Right atrium auricular region (tissue), 2 donors: Measurements from ENCODE around the gene ATP11A. TPM values are rescaled to one million over a fixed set of nuclear protein-coding genes. Genes with fewer than 3 reads are reported as not detected.

Experiments used
- DNase-seq: peaks from one replicate; pipeline ENCODE4 v3.0.0-alpha.2; 2019; ENCODE audit warnings: low spot score
- H3K27ac ChIP-seq, 2 donors: fragments of 200-600 bp; sonication (generic); 1 replicate in 1 of 2; 2 replicates in 1 of 2; pipeline ENCODE4 v1.5.1; 2016 to 2019
- H3K27me3 ChIP-seq, 2 donors: fragments of 200-600 bp; sonication (generic); one replicate each; pipeline versions ENCODE4 v1.5.1 to v1.6.0; 2017 to 2019
- H3K36me3 ChIP-seq: fragments of 200-600 bp; sonication (generic); one replicate; pipeline ENCODE4 v1.5.1; 2016
- H3K4me1 ChIP-seq, 2 donors: fragments of 200-600 bp; sonication (generic); one replicate each; pipeline versions ENCODE4 v1.5.1 to v1.6.0; 2017 to 2019
- H3K4me3 ChIP-seq, 2 donors: fragments of 200-600 bp; sonication (generic); 1 replicate in 1 of 2; 2 replicates in 1 of 2; pipeline ENCODE4 v1.5.1; 2017 to 2019; ENCODE audit warnings: mild to moderate bottlenecking in 1 of 2, moderate library complexity in 1 of 2
- H3K9me3 ChIP-seq, 2 donors: fragments of 200-600 bp; sonication (generic); one replicate each; pipeline ENCODE4 v1.5.1; 2019
- total RNA-seq, 2 donors: library from RNA; depleted of rRNA; stranded (reverse); fragments of >200 nt; gene quantifications; one replicate each; pipeline ENCODE4 v1.1.0, GENCODE V29; 2016
- TF ChIP-seq, protein P1 (sequence below), 2 donors: fragments of 200-600 bp; sonication (generic); IDR thresholded peaks; one replicate each; pipeline ENCODE4 v1.5.1; 2019; ENCODE audit warnings: antibody characterized with exemption in 2 of 2

Gene ATP11A
- total RNA-seq, 2 donors from 2014 or later: 31.8 to 48.6 TPM

DNA sequence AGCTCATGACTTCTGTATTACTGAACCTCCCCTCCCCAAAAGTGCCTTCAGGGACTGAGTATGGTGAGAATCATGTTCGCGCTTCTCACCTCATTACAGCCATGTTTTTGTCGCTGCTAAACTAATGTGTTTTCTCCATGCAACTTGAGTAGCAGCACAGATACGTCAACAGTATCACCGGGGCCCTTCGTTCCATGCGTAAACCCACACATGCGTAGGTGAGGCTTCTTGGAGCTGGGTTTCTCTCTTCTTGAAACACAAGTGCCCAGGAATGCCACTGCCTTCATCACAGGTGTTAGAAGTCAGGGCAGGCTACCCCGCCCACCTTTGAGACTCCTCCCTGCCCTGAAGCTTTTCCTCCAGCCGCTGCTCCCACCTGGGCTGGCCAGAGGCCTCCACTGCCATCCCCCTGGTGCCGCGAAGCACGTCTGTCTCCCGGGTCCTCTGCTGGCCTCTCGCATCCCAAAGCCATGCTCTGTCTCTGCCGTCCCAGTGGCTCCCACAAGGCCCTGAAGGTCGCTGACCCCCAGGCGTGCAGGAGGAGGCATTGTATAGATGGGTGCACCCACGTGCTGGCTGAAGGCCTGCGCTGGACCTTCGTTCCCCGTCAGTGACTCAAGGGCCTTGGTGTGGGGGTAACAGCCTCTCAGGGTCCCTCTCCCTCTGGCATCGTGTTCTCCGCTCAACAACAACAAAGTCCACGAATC is 143.9 kb downstream of the ATP11A start:
- Histone ChIP-seq H3K9me3 (no peaks in the 10 kb centered on the region), H3K36me3 (peaks cover 69% of the 10 kb centered on the region), H3K27me3 (no peaks in the 10 kb centered on the region), H3K4me1 (peaks cover 0 to 6% of the 10 kb centered on the region in 2 donors), H3K27ac (no peak overlapping the region), H3K4me3 (no peak overlapping the region)
- DNase-seq: no peak
- TF ChIP-seq, protein P1, sequence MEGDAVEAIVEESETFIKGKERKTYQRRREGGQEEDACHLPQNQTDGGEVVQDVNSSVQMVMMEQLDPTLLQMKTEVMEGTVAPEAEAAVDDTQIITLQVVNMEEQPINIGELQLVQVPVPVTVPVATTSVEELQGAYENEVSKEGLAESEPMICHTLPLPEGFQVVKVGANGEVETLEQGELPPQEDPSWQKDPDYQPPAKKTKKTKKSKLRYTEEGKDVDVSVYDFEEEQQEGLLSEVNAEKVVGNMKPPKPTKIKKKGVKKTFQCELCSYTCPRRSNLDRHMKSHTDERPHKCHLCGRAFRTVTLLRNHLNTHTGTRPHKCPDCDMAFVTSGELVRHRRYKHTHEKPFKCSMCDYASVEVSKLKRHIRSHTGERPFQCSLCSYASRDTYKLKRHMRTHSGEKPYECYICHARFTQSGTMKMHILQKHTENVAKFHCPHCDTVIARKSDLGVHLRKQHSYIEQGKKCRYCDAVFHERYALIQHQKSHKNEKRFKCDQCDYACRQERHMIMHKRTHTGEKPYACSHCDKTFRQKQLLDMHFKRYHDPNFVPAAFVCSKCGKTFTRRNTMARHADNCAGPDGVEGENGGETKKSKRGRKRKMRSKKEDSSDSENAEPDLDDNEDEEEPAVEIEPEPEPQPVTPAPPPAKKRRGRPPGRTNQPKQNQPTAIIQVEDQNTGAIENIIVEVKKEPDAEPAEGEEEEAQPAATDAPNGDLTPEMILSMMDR (IDR thresholded peaks at IDR 0.05): no peak

DNA sequence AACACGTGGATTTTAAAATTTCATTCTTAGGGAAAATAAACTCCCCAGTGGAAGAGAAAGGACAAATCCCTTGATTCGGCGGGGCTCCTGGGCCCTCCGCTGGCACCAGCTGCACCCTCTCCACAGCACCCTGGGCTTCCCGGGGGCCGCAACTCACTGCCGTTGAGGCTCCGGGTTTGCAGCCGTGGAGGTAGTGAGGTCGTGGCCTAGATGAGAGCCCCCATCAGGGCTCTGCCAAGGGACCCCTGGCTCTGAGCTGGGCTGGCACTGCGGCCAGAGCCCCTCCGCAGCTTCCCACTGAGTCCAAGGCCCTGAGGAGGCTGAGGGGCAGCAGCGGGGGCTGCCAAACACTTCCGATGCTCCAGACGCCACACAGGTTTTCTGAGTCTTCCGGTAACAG is 145.5 kb downstream of the ATP11A start:
- H3K4me1 ChIP-seq: peaks cover 0 to 6% of the 10 kb centered on the region in 2 donors
- TF ChIP-seq, protein P1 (IDR thresholded peaks at IDR 0.05): no peak
- no peak overlapping the region for H3K27ac ChIP-seq
- no peaks in the 10 kb centered on the region for H3K9me3 ChIP-seq
- H3K27me3 ChIP-seq: no peaks in the 10 kb centered on the region
- H3K4me3 ChIP-seq: no peak overlapping the region
- no peak for DNase-seq
- peaks cover 79% of the 10 kb centered on the region for H3K36me3 ChIP-seq

DNA sequence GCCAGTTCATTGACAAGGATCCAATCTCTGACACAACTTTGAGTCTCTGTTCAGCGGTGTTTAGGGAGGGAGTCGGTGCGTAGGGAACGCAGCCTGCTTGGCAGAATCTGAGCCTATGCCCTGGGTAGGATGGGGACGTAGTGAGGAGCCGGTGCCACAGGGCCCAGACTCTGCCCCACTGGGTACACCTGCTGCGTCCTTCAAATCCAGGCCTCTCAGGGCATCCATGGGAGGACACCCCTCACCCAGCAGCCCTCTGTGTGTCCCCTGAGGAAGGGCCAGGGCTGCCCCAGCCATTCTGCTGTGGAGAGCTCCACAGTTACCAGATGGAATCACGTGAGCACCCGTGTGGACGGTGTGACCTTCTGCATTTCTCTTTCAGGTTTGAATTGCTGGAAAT is 146.0 kb downstream of the ATP11A start:
- Histone ChIP-seq H3K27me3 (no peaks in the 10 kb centered on the region), H3K4me1 (peaks cover 0 to 6% of the 10 kb centered on the region in 2 donors), H3K9me3 (no peaks in the 10 kb centered on the region), H3K27ac (no peak overlapping the region), H3K36me3 (peaks cover 79% of the 10 kb centered on the region), H3K4me3 (no peak overlapping the region)
- TF ChIP-seq, protein P1 (IDR thresholded peaks at IDR 0.05): no peak
- DNase-seq: no peak

DNA sequence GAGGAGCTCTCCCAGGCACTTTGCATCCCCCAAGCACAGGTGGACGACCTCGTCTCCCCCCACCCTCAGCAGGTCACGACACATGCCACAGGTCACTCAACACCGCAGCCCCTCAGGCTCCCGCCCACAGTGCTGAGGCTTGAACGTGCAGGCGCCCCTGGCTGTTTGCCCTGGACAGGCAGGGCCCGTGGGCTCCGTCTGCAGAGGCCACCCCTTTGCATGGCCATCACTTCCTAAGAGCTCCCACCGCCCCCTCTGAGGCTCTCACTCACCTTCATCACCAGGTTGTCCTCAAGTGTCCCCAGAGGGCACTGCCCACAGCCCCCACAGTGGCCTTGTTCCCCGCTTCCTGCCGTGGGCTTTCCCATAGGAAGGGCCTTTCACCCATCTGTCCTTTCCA is 147.1 kb downstream of the ATP11A start:
- no peak for DNase-seq
- no peaks in the 10 kb centered on the region for H3K9me3 ChIP-seq
- H3K4me1 ChIP-seq: peaks cover 0 to 17% of the 10 kb centered on the region in 2 donors
- H3K27me3 ChIP-seq: no peaks in the 10 kb centered on the region
- no peak overlapping the region for H3K27ac ChIP-seq
- no peak overlapping the region for H3K4me3 ChIP-seq
- TF ChIP-seq, protein P1 (IDR thresholded peaks at IDR 0.05): no peak
- H3K36me3 ChIP-seq: peaks cover 70% of the 10 kb centered on the region

DNA sequence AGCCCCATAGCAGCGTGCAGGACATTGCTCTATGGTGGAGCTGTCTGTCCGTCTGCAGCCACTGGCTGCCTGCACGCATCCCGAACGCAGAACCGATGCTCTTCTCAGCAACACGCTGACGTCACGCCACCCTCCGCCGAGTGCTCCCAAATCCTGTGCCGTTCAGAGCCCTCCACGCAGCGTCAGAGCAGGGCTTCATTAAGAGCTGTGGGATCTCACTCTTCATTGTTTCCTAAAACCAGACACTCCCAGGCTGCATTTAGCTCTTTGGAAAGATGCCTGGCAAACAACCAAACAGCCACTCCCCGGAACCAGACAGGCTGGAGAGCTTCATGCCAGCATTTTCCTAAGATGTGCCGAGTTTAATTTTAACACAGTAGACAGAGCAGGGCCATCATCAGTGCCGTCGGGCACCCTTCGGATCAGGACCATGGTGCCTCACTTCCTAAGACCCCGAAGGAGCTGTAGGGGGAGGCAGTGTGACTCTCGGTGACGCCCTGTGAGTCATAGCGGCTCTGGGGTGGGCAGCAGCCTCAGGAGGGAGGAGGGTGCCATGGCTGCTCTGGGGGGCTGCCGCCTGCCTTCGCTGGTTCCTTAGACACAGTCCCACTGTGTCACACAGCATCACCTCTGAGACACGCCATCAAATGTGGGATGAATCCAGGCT is 147.7 kb downstream of the ATP11A start:
- Histone ChIP-seq H3K9me3 (no peaks in the 10 kb centered on the region), H3K27ac (no peak overlapping the region), H3K4me3 (no peak overlapping the region), H3K36me3 (peaks cover 65% of the 10 kb centered on the region), H3K4me1 (peaks cover 0 to 23% of the 10 kb centered on the region in 2 donors), H3K27me3 (no peaks in the 10 kb centered on the region)
- TF ChIP-seq, protein P1 (IDR thresholded peaks at IDR 0.05): no peak
- DNase-seq: no peak
